ENCODE measurements around the gene MCUR1.

- TF ChIP-seq CTCF (IDR thresholded peaks at IDR 0.05) (no peak), POLR2A (IDR thresholded peaks at IDR 0.05) (no peak)
Observed at GRCh38 chr6:13741365-13741764, 73.0 kb downstream of the MCUR1 start.

Measured in heart left ventricle (tissue), 13 donors.